SK-N-MC (cell line): ENCODE data around the gene PIGQ.

Source experiments
- EZH2 ChIP-seq: fragments of 200-600 bp; sonication (generic); IDR thresholded peaks from one replicate; pipeline ENCODE4 v1.6.1; 2017; ENCODE audit warnings: antibody characterized with exemption
- FOXP2 ChIP-seq: optimal IDR thresholded peaks from 2 replicates; pipeline ENCODE3; 2011; ENCODE audit warnings: mild to moderate bottlenecking, moderate library complexity; ENCODE audit not compliant: insufficient read depth; ENCODE audit errors: extremely low read length, control extremely low read depth
- POLR2AphosphoS5 ChIP-seq: IDR thresholded peaks from 2 replicates; pipeline ENCODE4 v1.6.1; 2012; ENCODE audit warnings: mild to moderate bottlenecking, low read depth, low read length, borderline replicate concordance

GRCh38 chr16:578232-578869 is 8.6 kb downstream of the PIGQ start:
- no peak for TF ChIP-seq POLR2AphosphoS5
- TF ChIP-seq EZH2, result no peak
- no peak for TF ChIP-seq FOXP2
